Measurements from ENCODE around the gene C1orf210. TPM values are rescaled to one million over a fixed set of nuclear protein-coding genes. Genes with fewer than 3 reads are reported as not detected.

The C1orf210 gene
- total RNA-seq, 1 experiment from 2014 or later: not detected

DNA sequence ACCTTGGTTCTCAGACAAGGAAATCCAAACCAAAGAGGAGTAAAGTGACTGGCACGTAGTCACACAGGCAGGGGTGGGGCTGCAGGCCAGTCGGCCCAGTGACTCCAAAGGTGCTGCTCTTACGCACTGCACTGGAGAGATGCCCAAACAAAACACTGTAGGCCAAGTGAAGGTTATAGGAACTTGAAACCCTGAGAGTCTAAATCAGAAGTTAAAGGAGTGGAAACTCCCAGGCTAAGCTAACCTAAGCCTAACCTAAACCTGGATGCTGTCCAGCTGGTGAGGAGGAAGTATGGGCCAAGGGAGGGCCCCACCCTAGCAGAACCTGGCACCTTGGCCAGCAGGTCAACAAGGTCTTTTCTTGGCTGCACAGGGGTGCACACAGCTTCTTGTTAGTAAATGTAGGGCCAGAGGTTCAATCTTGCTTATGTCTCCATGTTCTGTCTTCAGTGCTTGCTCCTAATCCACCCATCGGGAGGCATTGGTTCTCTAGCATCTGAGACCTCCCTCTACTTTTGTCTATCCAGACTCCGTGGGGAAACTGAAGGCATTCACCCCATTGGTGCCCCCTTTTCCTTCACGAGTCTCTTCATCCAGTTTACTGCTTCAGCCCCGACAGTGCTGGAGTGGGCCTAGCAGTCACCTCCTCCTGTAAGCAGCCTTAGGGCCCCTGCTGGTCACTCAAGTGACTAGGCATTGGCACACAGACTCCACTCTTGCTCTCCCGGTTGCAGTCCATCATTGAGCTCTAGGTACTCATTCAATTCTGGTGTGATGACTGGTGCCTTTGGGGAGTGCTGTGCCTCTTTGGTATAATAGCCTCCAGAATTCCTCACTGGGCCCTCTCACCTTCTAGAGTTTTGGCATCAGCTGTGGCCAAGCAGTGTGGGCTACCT, 28.5 kb downstream of the C1orf210 start:
- in situ Hi-C loops (cut with HindIII; ENCODE audit: low sequenced_read_pairs): no loop called here
- no peak for DNase-seq (ENCODE audit: low spot score)

DNA sequence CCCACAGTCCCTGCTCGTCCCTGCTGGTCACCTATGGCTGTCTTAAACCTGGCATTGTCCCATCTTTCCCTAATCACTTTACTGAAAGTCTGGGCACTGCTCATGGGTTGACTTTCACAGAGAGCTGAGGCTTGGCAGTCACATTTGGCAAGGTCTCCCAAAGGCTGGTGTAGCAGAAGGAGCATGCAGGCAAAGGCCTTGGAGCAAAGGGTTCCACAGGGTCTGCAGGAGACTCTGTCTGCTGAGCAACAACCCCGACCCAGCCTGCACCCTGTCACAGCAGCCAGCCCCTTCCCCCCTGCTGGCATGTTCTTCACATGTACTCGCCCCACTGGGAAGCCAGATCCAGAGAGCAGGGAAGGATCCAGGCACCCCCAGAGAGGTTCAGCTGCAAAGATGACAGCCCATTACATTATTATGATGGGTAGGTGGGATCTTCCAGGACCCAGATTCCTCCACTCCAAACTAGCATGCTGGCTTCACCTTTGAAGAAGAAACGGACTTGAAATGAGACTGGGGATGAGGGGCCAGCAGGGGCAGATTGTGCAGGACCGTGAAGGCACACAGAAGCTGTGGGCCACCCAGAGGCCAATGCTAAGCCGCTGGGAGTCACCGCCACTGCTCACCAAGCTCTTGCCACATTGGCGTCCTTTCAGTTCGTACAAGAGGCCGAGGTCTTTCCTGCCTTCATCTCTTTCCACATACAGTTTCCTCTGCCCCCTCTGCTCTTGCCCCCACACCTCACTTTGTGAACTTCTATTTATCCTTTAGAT, 29.8 kb downstream of the C1orf210 start:
- in situ Hi-C loops (cut with HindIII; ENCODE audit: low sequenced_read_pairs): no loop called here
- DNase-seq (ENCODE audit: low spot score): peak; percentile 83

- in situ Hi-C loops (cut with HindIII; ENCODE audit: low sequenced_read_pairs): no loop called here
- no peak for DNase-seq (ENCODE audit: low spot score)
Observed at GRCh38 chr1:43253876-43254275, 31.5 kb downstream of the C1orf210 start.

DNA sequence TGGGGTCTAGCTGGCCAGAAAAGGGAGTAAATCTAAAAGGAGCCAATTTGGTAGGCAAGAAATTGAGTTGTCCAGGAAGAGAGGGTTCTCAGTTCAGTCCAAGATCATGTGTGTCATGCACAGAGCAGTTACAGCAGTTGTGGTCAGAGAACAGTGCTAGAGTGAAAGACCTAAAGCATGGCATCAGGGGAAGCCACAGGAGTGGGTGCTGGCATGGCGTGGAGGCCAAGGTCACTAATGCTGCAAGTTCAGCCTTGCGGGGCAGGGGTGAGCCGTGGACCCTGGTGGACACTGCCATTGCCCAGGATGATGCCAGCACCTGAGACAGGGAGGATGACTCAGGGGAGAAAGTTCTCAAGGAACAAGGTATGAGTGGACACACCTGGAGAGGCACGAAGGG, 32.2 kb downstream of the C1orf210 start:
- in situ Hi-C loops (cut with HindIII; ENCODE audit: low sequenced_read_pairs): no loop called here
- DNase-seq (ENCODE audit: low spot score): no peak

GRCh38 chr1:43252225-43252624, 33.2 kb downstream of the C1orf210 start:
- no peak for DNase-seq (ENCODE audit: low spot score)
- in situ Hi-C loops (cut with HindIII; ENCODE audit: low sequenced_read_pairs): no loop called here

DNA sequence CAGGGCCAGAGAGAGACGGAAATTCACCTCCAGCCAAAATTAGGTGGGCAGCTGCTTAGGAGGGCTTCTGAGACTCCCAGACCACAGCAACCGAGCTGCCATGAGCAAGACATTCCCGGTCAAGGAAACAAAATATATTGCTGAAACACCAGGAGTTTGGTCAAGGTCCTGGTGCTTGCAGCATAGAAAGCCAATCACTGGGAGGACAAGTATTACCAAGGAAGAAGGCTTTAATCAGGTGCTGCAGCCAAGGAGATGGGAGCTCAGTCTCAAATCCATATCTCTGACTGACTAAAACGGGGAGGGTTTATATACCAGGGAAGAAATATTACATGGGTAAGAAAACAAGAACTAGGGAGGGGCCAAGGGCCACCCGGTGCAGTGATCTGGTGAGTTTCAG, 34.4 kb downstream of the C1orf210 start:
- no peak for DNase-seq (ENCODE audit: low spot score)
- in situ Hi-C loops (cut with HindIII; ENCODE audit: low sequenced_read_pairs): no loop called here

DNA sequence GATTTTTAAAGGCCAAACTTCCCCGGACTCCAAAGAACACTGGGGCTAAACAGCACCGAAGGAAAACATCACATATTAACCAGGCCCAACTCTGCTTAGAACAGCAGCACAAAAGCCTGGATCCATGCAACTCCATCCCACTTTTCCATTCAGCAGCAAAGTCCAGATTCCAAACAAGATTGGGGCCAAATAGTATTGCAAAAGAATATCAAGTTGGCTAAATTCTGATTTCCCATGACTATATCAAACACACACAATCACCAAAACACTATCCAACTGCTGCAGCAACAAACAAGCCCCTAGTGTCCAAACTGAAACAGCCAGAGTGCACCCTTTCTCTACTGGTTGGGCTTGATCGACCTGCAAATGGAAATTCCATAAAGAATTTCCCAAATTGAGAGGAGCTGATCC, 35.0 kb downstream of the C1orf210 start:
- in situ Hi-C loops (cut with HindIII; ENCODE audit: low sequenced_read_pairs): no loop called here
- no peak for DNase-seq (ENCODE audit: low spot score)

DNA sequence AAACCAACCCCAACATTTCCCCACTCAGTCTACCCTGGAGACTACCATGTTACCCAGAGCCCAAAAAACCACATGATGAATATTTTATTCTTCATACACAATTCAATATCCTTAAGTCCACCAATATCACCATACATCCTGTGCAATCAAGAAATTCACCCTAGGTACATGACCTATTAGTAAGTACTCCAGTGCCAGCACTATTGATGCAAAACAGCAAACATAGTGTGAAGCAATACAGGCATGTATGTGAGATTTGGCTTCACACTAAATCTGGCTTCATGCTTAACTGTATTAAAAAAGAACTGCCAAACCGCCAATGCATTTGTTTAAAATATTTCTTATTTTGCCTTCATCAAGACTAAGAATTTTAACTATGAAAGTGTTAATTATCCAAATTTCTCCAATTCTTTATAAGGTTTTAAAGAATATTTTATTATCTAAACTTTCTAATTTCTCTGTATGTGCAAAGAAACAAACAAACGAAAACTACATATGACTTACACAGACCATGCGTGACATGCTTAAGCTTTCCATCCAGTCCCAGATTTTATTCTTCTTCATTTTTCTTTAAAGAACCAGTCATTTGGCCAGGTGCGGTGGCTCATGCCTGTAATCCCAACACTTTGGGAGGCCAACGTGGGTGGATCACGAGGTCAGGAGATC, 38.0 kb downstream of the C1orf210 start:
- in situ Hi-C loops (cut with HindIII; ENCODE audit: low sequenced_read_pairs): no loop called here

DNA sequence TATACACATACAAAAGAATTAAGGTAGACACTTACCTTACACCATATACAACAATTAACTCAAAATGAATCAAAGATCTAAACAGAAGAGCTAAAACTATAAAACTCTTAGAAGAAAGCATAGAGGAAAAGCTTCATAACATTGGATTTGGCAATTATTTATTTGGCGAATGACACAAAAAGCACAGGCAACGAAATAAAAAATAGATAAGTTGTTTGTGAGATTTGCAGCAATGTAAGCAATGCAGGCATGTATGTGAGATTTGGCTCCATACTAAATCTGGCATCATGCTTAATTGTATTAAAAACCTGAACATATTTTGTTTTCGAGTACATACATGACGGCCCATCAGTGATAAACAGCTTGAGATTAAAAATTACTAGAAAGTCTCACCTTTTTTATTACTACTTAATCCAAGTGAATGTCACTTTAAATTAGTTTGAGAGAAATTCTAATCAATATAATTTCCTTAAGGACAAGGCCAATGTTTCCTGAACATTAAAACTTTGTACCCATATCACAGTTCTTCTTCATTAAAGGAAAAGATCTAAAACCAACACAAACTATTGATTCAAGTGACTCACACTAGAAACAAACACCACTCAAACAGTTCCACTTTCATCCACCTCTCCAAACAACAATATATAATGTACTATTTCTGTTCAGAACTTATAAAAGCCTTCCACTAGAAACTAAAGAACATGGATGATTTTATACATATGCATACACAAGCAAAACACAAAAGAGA, 38.7 kb downstream of the C1orf210 start:
- DNase-seq (ENCODE audit: low spot score): no peak
- in situ Hi-C loops (cut with HindIII; ENCODE audit: low sequenced_read_pairs): no loop called here

More for the DNA sequence above, 38.0 kb downstream of the C1orf210 start:
- DNase-seq (ENCODE audit: low spot score): no peak

- in situ Hi-C loops (cut with HindIII; ENCODE audit: low sequenced_read_pairs): no loop called here
- no peak for DNase-seq (ENCODE audit: low spot score)
Observed at GRCh38 chr1:43243299-43243698, 42.1 kb downstream of the C1orf210 start.

DNA sequence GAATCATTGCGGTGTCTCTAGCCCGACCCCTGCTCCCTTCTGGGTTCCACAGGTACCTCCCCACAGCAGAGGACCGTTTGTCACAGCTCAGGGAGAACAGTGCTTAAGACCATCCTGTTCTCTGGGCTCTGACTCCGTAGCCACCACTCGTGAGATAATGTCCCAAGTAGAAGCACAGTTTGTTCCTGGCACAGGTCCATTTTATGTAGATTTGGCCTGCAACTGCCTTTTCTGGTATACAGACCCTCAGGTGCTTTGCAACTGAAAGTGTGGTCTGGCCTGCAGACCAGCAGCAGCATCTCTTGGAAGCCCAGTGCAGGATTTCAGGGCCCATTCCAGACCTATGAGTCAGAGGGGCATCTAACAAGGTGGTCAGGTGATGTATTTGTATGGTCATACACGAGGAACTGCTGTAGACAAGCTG, 44.0 kb downstream of the C1orf210 start:
- in situ Hi-C loops (cut with HindIII; ENCODE audit: low sequenced_read_pairs): no loop called here
- DNase-seq (ENCODE audit: low spot score): no peak

GRCh38 chr1:43239484-43239883, 45.9 kb downstream of the C1orf210 start:
- in situ Hi-C loops (cut with HindIII; ENCODE audit: low sequenced_read_pairs): no loop called here
- DNase-seq (ENCODE audit: low spot score): no peak

DNA sequence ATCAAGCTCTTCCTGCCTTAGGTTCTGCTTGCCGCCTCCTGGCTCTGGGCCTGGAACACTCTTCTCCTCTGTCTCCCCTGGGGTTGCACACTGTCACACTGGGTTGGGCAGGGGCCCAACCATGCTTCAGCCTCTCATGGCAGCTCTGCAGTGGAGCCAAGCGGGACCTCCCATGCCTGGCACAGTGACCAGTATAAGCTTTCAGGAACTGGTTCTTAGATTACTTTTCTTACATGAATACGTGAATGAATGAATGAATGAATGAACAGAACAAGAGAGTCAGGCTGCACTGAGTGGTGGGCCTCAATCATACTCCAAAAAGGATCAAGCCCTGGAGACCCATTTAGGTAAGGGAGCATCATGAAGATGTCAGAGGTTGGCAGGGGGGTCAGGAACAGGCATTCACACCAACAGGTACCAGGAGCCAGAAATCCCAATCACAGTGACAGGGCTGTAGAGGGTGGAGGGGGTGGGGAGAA, 46.4 kb downstream of the C1orf210 start:
- no peak for DNase-seq (ENCODE audit: low spot score)
- in situ Hi-C loops (cut with HindIII; ENCODE audit: low sequenced_read_pairs): no loop called here

GRCh38 chr1:43238085-43238484, 47.3 kb downstream of the C1orf210 start:
- in situ Hi-C loops (cut with HindIII; ENCODE audit: low sequenced_read_pairs): no loop called here
- peak; percentile 84 for DNase-seq (ENCODE audit: low spot score)

- in situ Hi-C loops (cut with HindIII; ENCODE audit: low sequenced_read_pairs): no loop called here
- no peak for DNase-seq (ENCODE audit: low spot score)
Observed at GRCh38 chr1:43237121-43237520, 48.3 kb downstream of the C1orf210 start.

DNA sequence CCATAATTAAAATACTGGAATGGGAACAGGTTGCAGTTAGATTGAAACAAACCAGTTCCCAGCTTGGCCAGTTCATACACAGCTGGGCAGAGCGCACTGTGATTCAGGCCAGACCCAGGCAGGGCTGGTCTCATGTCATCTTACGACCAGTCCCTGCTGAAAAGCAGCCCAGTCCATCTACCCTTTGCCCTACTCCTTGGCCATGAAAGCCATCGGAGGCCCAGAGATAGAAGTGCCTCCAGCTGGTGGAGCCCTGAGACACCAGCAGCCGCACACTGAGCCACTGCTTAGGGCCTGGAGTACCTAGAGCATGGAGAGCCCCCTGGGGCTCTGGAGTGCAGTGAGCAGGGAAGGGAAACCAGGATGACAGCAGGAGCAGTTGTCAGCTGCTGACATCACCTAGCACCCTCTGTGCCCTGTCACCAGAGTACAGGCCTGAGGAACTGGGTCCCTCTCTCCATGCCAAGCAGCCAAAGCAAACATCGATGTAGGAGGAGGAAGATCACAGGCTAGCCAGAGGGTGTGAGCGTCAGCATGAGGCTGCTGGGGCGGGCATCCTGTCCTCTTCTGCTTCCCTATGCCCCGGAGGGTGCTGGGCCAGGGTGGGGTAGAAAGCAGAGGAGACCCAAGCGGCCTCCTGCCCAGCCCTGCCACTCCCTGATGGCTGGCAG, 49.8 kb downstream of the C1orf210 start:
- DNase-seq (ENCODE audit: low spot score): peak; percentile 61
- in situ Hi-C loops (cut with HindIII; ENCODE audit: low sequenced_read_pairs): no loop called here

GRCh38 chr1:43235040-43235439, 50.3 kb downstream of the C1orf210 start:
- in situ Hi-C loops (cut with HindIII; ENCODE audit: low sequenced_read_pairs): no loop called here
- DNase-seq (ENCODE audit: low spot score): no peak

GRCh38 chr1:43234267-43234666, 51.1 kb downstream of the C1orf210 start:
- no peak for DNase-seq (ENCODE audit: low spot score)
- in situ Hi-C loops (cut with HindIII; ENCODE audit: low sequenced_read_pairs): no loop called here
